Measurements from ENCODE around the gene SLC45A1.
"Not testable (repeated sequence)": the region's sequence is repeated elsewhere in the genome, so short reads cannot be mapped to it uniquely, and the experiment has no call there.

SLC45A1 gene

DNA sequence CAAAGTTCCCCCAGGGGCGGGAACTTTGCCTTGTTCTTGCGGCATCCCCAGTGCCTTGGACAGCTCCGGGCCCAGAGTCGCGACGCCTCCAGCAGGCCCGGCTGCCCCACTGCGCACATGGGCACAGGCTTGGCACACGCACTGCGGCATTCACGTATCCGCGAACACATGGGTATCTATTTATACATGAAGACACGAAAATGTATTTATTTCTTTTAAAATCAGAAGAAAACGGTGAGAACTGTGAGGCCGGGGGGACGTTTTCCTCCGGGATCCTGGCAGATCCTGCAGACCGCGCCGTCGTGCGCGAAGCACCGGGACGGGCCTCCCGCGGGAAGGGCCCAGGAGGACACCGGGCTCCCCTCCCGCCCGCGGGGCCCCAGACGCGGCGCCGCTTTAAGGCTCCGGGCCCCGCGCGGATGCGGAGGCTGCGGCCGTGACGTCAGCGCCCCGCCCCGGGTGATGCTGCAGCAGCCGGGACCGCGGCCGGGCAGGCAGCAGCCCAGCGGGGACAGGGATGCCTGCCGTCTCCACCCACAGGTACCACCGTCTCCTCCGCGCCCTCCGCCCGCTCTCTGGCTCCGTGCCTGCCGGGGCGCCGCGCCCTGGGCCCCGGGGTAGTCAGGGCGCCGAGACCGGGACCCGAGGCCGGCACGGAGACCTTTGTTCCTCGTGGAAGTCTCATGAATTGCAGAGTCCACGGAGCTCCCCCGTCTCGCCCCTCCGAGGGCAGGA lies at the start of gene SLC45A1:
Gene SLC45A1 (plus strand): TSS at position 468 of the 735 bp plus-strand sequence. CDS start 6,216 bp downstream, outside the sequence.
- peak; percentile 73 for DNase-seq

DNA sequence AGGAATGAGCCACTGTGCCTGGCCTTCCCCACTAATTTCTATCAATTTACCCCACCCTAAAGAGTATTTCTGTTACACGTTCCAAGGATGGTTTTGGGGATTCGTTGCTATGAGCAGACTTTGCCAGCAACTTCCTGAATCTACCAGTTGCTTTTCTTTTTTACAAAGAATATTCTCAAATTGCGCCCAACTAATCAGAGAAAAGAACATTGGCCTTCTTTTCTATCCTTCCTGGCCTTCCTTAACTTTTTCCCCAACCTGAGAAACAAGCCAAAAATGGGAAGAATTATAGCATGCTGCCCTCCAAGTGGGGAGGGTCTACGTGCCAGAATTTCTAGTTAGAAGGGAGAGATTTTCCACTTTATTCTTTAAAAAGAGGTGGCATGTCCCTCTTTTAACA lies 44.9 kb upstream of the SLC45A1 start:
- no peak for DNase-seq

DNA sequence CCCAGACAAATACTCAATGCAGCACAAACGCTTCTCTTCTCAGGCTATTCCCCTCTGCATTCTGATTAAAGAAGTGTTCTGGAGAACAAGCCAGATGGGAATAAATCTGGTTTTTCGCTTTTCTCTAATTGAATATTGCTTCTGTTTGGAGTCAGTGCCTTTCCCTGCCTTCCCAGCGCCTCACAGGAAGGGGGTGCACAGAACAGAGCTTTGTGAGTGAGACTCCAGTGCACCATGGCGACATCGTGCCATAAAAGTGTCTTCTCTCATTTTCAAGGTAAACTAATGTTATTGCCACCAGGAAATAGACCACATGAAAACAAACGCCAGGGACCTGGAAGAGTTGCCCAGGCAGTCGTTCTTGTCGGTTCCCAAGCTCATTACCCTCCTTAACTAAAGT lies 43.6 kb upstream of the SLC45A1 start:
- no peak for DNase-seq

DNA sequence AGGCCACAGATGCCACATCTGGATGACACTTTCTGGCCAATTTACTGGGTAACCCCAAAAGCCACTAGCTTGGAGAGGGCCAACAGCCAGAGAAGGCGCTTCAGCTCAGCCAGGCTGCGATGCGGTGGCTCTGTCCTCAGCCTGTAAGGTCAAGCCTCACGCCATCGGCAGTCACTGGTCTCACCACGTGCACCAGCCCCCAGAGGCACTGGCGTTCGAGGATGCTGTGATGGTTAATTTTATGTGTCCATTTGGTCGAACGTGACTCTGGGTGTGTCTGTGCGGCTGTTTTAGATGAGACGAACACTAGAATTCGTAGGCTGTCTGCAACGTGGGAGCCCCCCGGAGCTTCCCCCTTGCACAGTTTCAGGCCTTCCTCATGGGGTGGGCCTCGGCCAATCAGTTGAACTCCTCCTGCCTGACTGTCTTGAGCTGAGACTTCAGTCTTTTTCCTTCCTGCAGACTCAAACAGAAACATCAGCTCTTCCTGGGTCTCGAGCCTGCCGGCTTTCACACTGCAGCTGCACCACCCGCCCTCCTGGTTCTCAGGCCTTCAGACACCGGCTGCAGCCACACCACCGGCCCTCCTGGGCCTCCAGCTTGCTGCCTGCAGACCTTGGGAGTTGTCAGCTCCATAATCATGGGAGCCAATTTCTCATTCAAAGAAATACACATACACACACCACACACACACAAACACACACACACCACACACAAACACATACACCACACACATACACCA lies 41.6 kb upstream of the SLC45A1 start:
- no peak for DNase-seq

DNA sequence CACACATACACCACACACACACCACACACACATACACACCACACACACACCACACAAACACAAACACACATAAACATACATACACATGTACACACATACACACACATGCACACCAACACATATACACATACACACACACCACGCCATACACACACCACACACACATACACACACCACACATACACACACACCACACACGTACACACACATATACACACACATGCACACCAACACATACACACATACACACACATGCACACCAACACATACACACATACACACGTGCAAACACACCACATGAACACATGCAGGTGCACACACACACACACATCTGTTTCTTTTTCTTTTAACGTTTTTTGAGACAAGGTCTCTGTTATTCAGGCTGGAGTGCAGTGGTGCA lies 41.0 kb upstream of the SLC45A1 start:
- no peak for DNase-seq

DNA sequence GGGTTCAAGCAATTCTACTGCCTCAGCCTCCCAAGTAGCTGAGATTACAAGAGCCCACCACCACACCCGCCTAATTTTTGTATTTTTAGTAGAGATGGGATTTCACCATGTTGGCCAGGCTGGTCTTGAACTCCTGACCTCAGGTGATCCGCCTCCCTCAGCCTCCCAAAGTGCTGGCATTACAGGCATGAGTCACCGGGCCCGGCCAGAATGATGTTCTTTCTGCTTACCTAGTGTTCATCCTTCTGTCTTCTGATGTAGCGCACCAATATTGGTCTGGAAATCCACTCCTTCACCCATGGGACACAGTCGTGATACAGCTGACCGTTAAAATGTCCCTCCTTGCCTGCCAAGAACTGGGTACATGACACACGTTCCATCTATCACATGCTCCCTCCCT lies 39.2 kb upstream of the SLC45A1 start:
- not testable (repeated sequence) for DNase-seq

DNA sequence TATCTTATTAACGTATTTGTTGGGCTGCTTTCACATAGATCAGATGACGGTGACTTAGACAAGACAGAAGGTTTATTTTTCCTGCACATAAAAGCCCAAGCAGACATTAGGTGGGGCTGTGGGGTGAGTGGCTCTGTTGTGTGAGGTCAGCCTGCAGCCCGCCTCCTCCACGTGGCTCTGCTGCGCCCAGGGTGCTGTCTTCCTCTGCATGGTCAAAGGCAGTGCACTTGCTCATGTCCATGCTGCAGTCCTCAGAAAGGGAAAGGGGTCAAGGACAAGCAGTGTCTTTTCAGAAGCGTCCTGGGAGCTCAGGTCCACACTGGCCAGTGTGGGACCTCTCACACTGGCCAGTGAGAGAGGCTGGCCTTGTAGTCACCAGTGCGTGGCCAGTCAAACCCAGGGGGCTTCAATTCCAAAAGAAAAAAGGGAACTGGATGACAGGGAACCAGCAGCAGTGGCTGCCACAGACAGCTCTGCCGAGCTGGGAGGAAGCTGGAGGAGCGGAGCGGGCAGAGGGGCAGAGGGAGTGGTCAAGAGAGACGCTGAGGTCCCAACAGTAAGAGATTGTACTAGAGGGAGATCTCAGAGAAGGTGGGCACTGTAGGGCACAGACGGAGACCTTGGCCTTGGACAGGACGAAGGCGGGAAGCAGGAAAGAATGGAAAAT lies 35.9 kb upstream of the SLC45A1 start:
- no peak for DNase-seq

DNA sequence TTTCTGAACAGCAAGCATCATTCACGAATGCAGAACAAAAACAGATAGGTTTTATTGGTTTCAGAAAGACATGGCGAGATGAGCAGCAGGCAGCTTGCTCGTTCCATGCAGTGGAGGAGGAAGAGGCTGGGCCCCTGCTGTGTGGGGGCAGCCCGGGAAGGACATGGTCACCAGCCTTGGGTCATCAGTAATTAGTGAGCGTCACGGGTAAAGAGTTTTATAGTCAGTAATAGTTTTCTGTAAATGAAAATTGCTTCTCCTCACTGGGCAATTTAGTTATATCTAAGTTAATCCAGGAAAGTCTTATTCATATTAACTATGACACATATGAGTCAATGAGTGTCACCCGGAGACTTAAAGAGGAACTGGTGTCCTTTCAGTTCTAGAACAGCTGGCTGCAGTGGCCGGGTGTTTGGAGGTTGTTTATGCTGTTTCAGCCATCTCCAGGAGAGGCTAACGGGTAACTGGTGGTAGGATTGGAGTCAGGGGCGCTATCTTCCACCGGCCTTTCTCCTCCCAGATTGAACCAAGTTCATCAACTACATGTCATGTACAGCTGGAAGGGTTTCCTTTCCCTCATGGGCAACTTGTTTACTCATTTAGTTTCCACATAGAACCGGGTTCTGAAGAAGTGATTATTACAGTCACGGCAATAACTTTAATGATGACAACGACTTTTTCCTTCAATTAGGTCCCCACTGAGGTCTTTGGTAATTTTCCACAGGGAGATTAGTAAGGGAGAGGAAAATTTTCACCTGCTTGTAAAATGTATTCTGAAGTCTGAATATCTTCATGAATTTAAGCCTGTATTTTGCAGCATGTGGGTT lies 34.6 kb upstream of the SLC45A1 start:
- no peak for DNase-seq

DNA sequence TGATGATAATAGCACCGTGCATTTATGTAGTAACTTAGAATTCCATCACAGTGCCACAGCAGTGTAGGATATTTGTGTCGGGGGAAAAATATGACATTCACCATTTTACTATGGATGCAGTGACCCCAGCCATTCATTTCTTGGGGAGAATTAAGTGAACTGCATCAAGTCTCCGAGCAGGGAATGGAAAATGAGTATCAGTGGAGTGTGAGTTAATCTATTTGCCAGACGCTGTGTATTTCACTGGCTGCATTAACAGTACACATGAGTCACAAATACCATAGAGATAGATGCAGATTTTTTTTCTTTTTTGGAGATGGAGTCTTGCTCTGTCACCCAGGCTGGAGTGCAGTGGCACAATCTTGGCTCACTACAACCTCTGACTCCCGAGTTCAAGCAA lies 33.8 kb upstream of the SLC45A1 start:
- no peak for DNase-seq

DNA sequence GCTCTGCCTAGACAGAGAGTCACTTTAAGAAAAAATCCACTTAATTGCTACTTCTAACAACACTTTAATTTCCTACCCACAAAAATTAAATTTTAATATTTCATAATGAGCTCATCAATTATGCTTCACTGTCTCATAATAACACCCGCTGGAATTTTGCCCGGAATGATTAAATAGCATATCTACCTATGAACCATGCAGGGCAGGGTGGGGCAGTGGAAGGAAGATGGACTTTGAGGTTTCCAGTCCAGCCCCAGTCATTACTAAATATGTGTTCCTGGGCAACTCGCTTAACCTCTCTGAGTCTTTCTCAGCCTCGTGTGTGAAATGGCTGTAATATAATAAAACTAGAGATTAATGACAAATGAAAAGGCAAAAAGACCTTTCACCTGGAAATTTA lies 32.8 kb upstream of the SLC45A1 start:
- DNase-seq = no peak

DNA sequence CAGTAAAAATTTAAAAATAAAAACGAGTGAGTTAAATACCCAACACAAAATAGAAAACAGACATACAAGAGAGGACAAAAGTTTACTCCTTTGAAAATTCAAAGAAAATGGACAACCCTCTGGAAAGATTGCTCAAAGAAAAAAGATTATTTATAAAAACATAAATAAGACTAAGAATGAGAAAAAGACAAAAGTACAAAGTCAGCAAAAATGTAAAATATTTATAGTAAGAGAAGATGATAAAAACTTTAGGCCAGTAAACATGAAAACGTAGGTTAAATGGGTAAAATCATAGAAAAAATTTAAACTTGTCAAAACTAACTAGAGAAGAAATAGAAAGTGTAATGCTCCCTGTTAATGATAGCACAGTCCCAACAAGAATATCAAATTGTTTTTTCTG lies 31.9 kb upstream of the SLC45A1 start:
- DNase-seq = no peak

DNA sequence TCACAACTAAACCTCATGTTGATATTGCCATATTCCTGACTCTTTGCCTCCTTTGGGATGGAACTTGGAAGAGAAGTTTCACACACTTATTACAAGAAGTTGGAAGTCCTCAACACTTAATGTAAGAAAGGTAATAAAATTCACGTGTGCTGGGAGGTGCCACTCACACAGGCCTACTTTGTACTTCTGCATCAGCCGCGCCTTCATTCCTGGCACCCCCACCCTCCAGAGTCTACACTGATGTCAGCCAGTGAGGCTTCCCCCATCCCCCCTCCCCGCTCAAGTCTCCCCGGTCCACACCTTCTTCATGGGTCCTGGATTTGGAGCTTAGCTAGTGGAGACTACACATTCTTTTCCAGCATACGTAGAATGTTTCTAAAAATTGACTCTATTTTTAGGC lies 24.8 kb upstream of the SLC45A1 start:
- no peak for DNase-seq

DNA sequence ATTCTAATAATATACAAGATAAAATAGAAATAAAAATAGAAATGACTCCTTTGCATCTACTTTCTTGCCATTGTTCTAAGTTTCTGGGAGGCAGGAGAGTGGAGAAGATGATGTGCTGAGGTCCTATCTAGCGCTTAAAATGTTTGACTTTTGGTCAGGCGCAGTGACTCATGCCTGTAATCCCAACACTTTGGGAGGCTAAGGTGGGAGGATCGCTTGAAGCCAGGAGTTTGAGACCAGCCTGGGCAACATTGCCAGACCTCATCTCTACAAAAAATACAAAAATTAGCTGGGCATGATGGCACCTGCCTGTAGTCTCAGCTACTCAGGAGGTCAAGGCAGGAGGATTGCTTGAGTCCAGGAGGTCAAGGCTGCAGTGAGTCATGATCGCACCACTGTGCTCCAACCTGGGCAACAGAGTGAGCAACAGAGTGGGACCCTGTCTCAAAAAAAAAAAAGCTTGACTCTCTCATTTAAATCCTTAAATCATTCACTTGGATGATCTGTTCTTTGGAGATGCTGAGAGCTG lies 24.2 kb upstream of the SLC45A1 start:
- no peak for DNase-seq

DNA sequence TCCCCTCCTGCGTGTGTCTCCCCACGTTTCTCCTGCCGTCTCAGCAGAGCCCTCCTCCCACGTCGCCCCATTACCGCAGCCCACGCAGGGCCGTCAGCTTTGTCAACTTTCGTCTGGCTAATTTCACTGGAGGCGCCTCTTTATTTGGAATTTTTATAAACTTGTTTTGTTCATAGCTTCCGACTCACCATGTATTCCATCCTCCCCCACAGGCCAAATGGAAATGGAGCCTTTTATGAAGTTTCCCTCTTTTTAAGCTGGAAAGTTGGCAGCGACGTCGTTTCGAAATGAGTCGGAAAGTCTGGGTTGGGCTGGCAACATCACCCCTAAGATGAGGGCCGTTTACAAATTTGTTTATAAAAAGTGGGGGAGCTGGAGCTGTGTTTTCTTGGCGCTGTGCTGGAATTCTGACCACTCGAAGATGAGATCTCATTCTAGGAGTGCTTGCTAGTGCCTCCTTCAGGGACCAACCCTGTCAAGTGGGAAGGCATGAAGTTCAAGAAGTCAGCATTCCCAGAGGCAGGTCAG lies 23.7 kb upstream of the SLC45A1 start:
- DNase-seq = no peak

DNA sequence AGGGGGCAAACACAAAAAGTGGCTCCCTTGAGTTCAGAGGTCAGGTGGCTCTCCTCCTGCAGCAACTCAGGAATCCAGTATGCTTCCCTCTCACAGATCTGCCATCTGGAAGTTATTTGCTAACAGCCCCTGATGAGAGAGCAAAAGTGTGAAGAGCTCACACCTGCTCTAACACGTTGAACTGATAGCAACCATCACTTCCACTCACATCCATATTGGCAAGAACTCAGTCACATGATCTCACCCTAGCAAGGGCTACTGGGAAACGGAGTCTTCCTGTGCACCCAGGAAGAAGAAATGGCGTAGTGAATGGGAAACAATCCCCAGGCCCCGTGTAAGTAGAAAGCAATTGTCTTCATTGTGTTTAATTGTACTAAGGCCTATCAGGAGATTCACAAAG lies 20.7 kb upstream of the SLC45A1 start:
- DNase-seq = no peak

DNA sequence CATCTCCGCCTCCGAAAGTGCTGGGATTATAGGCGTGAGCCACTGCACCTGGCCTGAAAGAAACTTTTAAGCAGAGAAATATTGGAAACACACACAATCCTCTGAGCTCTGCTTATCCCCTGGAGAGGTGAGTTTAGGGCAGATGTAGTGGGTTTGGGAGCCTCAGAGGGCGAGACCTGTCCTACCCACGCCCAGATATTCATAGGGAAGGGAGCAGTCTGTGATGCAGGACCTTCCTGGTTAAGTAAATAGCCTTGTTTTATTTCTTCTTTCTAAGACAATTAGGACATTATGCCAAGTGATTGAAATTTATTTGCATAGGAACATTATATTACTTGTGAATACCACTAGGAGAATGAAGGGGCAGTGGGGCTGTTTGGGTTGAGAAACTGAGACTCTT lies 18.0 kb upstream of the SLC45A1 start:
- DNase-seq = no peak

DNA sequence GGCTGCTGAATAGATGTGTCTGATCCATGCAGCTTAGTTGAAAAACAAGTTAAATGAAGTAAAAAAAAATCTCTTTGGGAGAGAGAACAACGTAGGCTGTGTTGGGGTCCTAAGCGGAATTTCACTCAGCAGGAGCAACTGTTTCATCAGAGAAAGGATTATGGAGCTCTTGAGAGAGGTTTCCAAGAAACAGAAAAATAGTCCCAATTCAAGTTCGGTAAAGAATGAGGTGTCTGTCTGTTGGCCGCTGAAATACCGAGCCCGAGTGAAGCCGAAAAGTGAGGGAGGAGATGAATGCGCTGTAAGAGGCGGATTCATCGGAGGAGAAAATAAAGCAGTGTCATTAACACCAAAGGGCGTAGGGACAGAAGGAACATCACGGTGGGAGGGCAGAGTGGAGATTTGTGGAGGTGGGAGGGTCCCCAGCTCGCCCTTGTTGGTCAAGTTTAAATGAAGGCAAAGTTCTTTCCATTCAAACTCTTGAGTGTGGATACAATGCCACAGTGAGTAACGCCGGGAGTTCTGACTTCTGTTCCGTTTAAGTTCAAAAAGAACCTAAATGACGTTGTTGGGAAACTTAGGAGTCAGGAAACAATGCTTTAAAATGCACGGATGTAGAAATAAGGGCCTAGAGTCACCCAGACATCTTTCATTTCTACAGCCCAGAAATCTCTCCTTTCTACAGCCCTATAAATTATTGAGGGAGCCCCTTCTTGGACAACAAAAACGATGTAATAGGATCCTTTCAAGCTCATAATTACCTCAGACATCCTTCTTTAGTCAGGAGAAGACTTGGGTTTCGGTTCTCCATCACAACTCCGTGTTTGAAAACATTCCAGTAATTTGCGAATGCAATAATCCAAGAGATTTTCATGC lies 15.6 kb upstream of the SLC45A1 start:
- DNase-seq = no peak

DNA sequence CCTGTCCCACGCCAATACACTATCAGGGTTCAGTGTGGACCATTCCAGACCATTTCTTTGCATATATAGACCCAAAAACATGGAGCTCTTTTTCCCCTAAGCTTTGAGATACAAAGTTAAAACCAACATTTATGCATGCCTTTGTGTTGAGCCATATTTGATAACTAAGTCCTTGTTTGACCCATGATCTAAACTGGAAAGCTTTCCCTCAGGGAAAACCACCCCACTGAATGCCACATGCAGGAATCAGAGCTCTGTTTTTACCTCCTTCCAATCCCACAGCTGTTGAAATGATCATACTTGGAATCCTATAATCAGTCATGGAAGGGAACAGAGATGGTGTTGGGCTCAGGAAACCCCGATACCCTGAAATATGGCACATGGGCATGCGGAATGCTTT lies 14.8 kb upstream of the SLC45A1 start:
- no peak for DNase-seq

DNA sequence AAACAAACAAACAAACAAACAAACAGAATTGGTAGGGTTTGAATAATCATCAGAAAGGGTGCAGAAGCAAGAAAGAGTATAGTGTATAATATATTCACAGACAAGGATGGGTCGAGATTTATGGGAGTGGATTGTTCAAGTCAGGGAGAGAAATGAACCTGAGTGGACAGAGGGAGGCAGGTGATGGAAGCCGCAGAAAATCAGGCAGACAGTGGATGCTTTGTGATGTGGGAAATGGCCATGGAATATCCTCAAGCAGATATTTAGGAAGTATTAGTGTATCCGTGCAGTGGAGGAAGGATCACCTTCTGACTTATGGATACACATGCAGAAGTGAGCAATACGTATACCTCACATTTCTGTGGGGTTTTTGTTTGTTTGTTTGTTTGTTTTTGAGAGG lies 14.0 kb upstream of the SLC45A1 start:
- DNase-seq = no peak

DNA sequence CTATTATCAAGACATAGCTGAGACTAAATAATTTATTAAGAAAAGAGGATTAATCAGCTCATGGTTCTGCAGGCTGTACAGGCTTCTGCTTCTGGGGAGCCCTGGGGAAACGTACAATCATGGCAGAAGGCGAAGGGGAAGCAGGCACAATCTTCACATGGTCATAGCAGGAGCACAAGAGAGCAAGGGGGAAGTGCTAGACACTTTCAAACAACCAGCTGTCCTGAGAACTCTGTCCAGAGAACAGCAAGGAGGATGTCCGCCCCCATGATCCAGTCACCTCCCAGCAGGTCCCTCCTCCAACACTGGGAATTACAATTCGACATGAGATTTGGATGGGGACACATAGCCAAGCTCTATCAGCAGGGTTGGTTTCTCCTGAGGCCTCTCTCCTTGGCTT lies 10.3 kb upstream of the SLC45A1 start:
- no peak for DNase-seq

DNA sequence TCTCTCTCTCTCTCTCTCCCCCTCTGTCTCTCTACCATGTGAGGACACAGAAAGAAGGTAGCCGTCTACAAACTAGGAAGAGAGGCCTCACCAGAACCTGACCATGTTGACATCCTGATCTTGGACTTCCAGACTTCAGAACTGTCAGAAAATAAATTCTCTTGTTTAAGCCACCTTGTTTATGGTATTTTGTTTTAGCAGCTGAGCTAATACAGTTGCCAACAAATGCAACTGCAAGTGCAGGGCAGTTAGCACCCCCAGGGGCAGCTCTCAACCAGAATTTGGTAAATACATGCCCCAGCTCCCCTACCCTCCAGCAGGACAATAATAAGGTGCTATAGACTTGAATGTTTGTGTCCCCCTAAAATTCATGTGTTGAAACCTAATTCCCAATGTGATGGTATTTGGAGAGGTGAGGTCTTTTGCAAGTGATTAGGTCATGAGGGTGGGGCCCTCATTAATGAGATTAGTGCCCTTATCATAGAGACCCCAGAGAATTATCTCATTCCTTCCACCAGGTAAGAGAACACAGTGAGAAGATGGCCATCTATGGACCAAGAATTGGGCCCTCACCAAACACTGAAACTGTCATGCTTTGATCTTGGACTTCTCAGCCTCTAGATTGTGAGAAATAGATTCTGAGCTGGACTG lies 6.7 kb upstream of the SLC45A1 start:
- no peak for DNase-seq

Measured in right hindlimb (tissue), 1 donor.